ENCODE data around the gene IL1RAPL2.

Gene IL1RAPL2

DNA sequence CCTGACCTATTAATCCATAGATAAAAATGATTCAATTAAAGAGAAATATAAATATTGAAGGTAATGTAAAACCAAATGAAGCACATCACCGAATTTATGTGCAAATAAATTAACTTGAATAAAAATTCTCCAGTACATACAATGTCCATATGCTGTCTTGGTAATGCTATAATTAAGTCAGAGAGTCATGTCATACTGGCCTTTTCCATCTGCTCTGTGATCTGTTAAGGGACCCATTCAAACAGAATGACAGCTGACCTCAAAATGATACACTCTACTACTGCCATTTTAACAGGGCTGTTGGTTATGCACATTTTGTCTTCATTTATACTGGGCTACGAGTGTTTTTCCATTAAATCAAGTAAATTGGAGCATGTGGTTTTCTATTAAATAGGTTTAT, 555.2 kb downstream of the IL1RAPL2 start:
- TF ChIP-seq EP300 (IDR thresholded peaks at IDR 0.05; ENCODE audit: borderline replicate concordance): no peak

DNA sequence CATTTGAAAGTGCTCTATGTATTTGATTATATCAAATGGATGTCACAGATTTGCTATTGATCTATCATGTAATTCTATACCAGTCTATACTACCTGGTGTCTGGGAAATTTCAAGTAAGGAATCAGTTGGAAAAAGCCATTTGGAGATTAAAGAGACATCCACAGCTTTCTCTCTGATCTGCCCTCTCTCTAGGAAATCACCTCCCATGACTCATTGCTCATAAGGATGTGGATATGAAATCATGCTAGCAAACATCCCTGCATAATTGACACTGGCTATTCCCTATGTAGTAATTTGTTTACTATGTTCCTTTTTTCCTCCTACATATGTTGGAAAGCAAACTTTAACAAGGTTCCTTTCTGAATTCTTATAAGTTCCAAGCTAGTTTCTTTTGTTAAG, 560.2 kb downstream of the IL1RAPL2 start:
- TF ChIP-seq CEBPB (IDR thresholded peaks at IDR 0.05): no peak

DNA sequence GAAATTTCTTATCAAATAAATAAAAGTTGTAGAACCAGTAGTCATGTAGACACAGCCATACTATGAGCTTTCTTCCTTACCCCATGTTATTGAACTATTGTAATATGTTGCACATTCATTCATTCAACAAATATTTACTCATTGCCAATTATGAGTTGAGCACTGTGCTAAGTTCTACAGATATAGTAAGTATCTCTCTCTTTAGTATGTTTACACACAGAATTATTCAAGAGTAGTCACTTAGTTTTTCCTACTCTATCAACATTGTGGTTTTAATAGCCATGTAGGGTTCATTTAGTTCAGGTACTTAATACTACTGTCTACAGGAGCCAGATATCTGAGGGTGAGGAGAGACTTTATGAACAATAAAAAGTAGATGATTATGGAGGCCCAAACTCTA, 568.3 kb downstream of the IL1RAPL2 start:
- TF ChIP-seq YY1 (IDR thresholded peaks at IDR 0.05; ENCODE audit: low read depth): no peak

DNA sequence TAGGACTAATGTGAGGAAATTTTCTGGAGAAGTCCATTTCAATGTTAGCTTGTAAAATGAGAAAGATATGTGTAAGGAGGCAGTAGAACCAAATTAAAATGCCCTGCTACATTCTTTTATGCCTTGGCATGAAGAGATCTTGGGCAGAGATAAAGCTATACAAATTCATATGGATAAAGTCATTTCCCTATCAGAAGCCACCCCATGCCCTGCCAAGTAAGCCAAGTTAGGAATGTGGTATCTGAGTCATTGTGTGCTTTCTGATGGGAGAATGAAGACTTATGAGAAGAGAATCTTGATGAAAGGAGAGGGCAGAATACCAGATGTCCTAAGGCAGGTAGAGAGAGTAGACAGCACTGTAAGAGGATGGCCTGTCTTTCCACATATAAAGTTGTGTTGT, 570.8 kb downstream of the IL1RAPL2 start:
- TF ChIP-seq YY1 (IDR thresholded peaks at IDR 0.05; ENCODE audit: low read depth): no peak
- no peak for TF ChIP-seq EGR1 (IDR thresholded peaks at IDR 0.05)

DNA sequence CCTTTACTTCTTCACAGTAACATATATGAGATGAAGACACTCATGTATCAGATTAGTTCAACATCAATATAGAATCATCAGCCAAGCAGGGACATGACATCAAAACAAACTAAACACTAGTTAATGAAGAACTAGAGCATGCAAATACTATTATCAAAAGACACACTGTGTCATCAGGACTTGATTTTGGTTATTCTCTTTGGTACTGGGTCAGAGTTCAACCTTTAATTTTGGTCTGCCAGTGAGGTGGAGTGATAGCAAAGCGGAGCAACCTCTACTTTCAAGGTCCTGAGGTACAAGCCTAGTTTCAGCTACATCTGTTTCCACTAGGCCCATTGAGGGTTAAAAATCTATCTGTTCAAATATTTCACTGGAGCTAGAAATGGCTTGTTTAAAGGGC, 584.0 kb downstream of the IL1RAPL2 start:
- TF ChIP-seq TAF1 (IDR thresholded peaks at IDR 0.05; ENCODE audit: low read depth): no peak
- TF ChIP-seq EP300 (IDR thresholded peaks at IDR 0.05; ENCODE audit: borderline replicate concordance): no peak
- TF ChIP-seq, protein P1, sequence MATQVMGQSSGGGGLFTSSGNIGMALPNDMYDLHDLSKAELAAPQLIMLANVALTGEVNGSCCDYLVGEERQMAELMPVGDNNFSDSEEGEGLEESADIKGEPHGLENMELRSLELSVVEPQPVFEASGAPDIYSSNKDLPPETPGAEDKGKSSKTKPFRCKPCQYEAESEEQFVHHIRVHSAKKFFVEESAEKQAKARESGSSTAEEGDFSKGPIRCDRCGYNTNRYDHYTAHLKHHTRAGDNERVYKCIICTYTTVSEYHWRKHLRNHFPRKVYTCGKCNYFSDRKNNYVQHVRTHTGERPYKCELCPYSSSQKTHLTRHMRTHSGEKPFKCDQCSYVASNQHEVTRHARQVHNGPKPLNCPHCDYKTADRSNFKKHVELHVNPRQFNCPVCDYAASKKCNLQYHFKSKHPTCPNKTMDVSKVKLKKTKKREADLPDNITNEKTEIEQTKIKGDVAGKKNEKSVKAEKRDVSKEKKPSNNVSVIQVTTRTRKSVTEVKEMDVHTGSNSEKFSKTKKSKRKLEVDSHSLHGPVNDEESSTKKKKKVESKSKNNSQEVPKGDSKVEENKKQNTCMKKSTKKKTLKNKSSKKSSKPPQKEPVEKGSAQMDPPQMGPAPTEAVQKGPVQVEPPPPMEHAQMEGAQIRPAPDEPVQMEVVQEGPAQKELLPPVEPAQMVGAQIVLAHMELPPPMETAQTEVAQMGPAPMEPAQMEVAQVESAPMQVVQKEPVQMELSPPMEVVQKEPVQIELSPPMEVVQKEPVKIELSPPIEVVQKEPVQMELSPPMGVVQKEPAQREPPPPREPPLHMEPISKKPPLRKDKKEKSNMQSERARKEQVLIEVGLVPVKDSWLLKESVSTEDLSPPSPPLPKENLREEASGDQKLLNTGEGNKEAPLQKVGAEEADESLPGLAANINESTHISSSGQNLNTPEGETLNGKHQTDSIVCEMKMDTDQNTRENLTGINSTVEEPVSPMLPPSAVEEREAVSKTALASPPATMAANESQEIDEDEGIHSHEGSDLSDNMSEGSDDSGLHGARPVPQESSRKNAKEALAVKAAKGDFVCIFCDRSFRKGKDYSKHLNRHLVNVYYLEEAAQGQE (IDR thresholded peaks at IDR 0.05; ENCODE audit: low read depth): no peak
- TF ChIP-seq YY1 (IDR thresholded peaks at IDR 0.05; ENCODE audit: low read depth): no peak
- no peak for TF ChIP-seq FOXM1 (IDR thresholded peaks at IDR 0.05; ENCODE audit: borderline replicate concordance, low read depth)
- TF ChIP-seq CREB1 (IDR thresholded peaks at IDR 0.05; ENCODE audit: low read depth): no peak
- no peak for TF ChIP-seq NFIC (IDR thresholded peaks at IDR 0.05)
- no peak for TF ChIP-seq RAD21 (IDR thresholded peaks at IDR 0.05; ENCODE audit: low read depth)
- no peak for TF ChIP-seq ZBTB7A (IDR thresholded peaks at IDR 0.05; ENCODE audit: low read depth)

DNA sequence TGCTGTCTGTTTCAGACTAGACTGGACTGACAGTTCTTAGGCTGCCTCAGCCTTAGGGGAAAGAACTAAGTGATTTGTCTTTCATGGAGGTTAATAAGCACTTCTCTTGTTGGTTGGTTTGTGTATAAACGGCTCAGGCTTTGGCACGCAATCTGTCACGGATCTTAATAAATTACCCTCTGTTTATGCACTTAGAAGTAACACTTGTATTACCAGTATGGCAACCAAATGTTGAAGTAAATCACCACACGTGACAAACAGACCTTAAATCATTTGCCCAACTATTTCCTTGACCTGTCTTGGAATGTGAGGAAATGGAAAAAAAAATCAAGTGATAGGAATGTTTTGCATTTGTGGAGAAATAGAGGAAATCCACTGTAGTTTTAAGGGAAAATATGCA, 584.6 kb downstream of the IL1RAPL2 start:
- TF ChIP-seq, protein P2, sequence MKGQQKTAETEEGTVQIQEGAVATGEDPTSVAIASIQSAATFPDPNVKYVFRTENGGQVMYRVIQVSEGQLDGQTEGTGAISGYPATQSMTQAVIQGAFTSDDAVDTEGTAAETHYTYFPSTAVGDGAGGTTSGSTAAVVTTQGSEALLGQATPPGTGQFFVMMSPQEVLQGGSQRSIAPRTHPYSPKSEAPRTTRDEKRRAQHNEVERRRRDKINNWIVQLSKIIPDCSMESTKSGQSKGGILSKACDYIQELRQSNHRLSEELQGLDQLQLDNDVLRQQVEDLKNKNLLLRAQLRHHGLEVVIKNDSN (IDR thresholded peaks at IDR 0.05): peak; percentile 68
- TF ChIP-seq EP300 (IDR thresholded peaks at IDR 0.05; ENCODE audit: borderline replicate concordance) (peak; percentile 73; the same call in 1 of the 2 replicates), CEBPB (IDR thresholded peaks at IDR 0.05) (no peak), TCF12 (IDR thresholded peaks at IDR 0.05; ENCODE audit: low read depth) (peak; percentile 77), FOXM1 (IDR thresholded peaks at IDR 0.05; ENCODE audit: borderline replicate concordance, low read depth) (peak; percentile 63; the same call in 1 of the 2 replicates), TEAD4 (IDR thresholded peaks at IDR 0.05) (peak; percentile 74)
- TF ChIP-seq, protein P3, sequence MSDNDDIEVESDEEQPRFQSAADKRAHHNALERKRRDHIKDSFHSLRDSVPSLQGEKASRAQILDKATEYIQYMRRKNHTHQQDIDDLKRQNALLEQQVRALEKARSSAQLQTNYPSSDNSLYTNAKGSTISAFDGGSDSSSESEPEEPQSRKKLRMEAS (IDR thresholded peaks at IDR 0.05): peak; percentile 22; the same call in 1 of the 2 replicates
- TF ChIP-seq, protein P1 (IDR thresholded peaks at IDR 0.05; ENCODE audit: low read depth): no peak

DNA sequence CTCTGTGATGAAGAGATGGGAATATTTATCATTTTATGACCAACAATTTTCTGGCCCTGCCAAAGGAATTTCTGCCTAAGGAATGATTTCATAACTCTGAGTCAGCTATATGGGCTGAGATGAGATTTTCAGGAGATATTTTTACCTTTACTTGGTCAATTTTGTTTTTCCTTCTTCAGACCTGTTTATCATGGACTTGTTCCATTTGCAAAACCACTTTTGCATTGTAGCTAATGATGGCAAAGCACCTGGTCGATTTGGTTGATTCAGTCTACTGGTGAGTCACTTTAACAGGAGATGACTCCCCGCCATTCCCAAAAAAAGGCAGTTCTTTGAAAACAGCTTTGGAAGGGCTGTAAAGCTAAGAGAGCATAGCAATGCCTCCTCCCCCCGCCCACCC, 601.2 kb downstream of the IL1RAPL2 start:
- TF ChIP-seq, protein P3 (IDR thresholded peaks at IDR 0.05): no peak
- TF ChIP-seq, protein P2 (IDR thresholded peaks at IDR 0.05): no peak
- TF ChIP-seq YY1 (IDR thresholded peaks at IDR 0.05; ENCODE audit: low read depth) (no peak), NFIC (IDR thresholded peaks at IDR 0.05) (no peak), EGR1 (IDR thresholded peaks at IDR 0.05) (no peak), FOXM1 (IDR thresholded peaks at IDR 0.05; ENCODE audit: borderline replicate concordance, low read depth) (no peak), CREB1 (IDR thresholded peaks at IDR 0.05; ENCODE audit: low read depth) (no peak), RAD21 (IDR thresholded peaks at IDR 0.05; ENCODE audit: low read depth) (no peak), EP300 (IDR thresholded peaks at IDR 0.05; ENCODE audit: borderline replicate concordance) (no peak), TEAD4 (IDR thresholded peaks at IDR 0.05) (no peak), ZBTB7A (IDR thresholded peaks at IDR 0.05; ENCODE audit: low read depth) (no peak), TCF12 (IDR thresholded peaks at IDR 0.05; ENCODE audit: low read depth) (no peak), CEBPB (IDR thresholded peaks at IDR 0.05) (no peak)
- TF ChIP-seq, protein P1 (IDR thresholded peaks at IDR 0.05; ENCODE audit: low read depth): no peak
